RWPE2 (cell line): ENCODE measurements around the gene KRT14.

Experiments used
- ATAC-seq: fragments of 200-7000 bp; cut with Tn5 transposase; 3 replicates; pipeline ENCODE4 v1.9.1; 2021; ENCODE audit warnings: low read depth
- DNase-seq: peaks from one replicate; pipeline ENCODE4 v3.0.0-alpha.2; 2020; ENCODE audit warnings: low spot score
- H3K27ac ChIP-seq: fragments of 450-650 bp; 2 replicates; pipeline ENCODE4 v1.5.1; 2017; ENCODE audit warnings: mild to moderate bottlenecking; ENCODE audit not compliant: poor library complexity, severe bottlenecking
- H3K27me3 ChIP-seq: fragments of 250-450 bp; sonication (Bioruptor Pico); 2 replicates; pipeline ENCODE4 v1.5.1; 2021; ENCODE audit warnings: mild to moderate bottlenecking, moderate library complexity; ENCODE audit not compliant: insufficient read depth, poor library complexity, severe bottlenecking
- H3K36me3 ChIP-seq: fragments of 250-450 bp; sonication (Bioruptor Pico); 2 replicates; pipeline ENCODE4 v1.5.1; 2020; ENCODE audit warnings: low read depth, mild to moderate bottlenecking, moderate library complexity
- H3K4me1 ChIP-seq: fragments of 250-450 bp; sonication (Bioruptor Pico); 2 replicates; pipeline ENCODE4 v1.5.1; 2021; ENCODE audit warnings: mild to moderate bottlenecking, moderate library complexity; ENCODE audit not compliant: insufficient read depth, poor library complexity, severe bottlenecking
- H3K4me3 ChIP-seq: fragments of 250-450 bp; sonication (Bioruptor Pico); 2 replicates; pipeline ENCODE4 v1.5.1; 2021; ENCODE audit warnings: mild to moderate bottlenecking, moderate library complexity; ENCODE audit not compliant: severe bottlenecking
- H3K9me3 ChIP-seq: fragments of 250-450 bp; sonication (Bioruptor Pico); 2 replicates; pipeline ENCODE4 v1.5.1; 2021; ENCODE audit warnings: mild to moderate bottlenecking, moderate library complexity; ENCODE audit not compliant: severe bottlenecking
- TF ChIP-seq, protein P1 (sequence below): fragments of 450-650 bp; IDR thresholded peaks from one replicate; pipeline ENCODE4 v1.5.1; 2017; ENCODE audit warnings: mild to moderate bottlenecking, moderate library complexity; ENCODE audit not compliant: poor library complexity, severe bottlenecking

The KRT14 gene

DNA sequence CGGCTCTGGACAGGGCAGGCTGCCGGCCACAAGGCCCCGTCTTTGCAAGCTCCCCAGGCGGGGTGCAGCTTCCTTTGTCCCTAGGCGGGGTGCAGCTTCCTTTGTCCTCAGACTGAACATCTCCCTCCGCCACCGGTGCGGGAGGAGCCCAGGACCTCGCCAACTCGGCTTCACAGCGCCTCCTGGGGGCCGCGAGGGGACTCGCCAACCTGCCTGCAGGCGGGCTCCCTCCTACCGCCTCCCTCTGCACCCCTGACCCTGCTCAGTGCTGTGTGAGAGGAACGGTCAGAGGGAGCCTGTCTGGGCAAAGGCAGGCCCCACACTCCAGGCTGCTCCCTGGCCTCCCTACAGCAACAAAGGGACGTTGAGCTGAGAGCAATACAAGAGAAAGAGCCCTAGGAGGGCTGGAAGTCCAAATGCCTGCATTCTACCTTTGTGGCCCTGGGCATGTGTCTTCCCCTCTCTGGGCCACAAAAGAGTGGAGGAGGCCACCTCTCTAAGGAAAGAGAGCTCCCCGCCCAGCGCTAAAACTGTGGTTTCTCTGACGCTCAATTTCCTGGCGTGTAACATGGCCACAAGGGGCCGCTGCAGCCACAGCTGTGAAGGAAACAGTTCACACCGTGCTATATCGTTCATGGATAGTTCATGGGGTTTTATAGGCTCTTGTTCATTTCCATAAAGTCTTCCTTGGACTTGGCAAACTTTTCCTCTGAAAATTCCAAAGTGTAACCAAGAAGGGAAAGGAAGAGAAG is 37.7 kb downstream of the KRT14 start:
- no peaks in the 10 kb centered on the region for H3K9me3 ChIP-seq
- no peaks in the 10 kb centered on the region for H3K36me3 ChIP-seq
- no peaks in the 10 kb centered on the region for H3K27me3 ChIP-seq
- no peak overlapping the region for H3K4me3 ChIP-seq
- TF ChIP-seq, protein P1, sequence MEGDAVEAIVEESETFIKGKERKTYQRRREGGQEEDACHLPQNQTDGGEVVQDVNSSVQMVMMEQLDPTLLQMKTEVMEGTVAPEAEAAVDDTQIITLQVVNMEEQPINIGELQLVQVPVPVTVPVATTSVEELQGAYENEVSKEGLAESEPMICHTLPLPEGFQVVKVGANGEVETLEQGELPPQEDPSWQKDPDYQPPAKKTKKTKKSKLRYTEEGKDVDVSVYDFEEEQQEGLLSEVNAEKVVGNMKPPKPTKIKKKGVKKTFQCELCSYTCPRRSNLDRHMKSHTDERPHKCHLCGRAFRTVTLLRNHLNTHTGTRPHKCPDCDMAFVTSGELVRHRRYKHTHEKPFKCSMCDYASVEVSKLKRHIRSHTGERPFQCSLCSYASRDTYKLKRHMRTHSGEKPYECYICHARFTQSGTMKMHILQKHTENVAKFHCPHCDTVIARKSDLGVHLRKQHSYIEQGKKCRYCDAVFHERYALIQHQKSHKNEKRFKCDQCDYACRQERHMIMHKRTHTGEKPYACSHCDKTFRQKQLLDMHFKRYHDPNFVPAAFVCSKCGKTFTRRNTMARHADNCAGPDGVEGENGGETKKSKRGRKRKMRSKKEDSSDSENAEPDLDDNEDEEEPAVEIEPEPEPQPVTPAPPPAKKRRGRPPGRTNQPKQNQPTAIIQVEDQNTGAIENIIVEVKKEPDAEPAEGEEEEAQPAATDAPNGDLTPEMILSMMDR: peak; percentile 97
- H3K27ac ChIP-seq: peak overlapping the region; percentile 74
- DNase-seq: peak; percentile 86
- peaks cover 25% of the 10 kb centered on the region for H3K4me1 ChIP-seq
- peak; percentile 60 for ATAC-seq

DNA sequence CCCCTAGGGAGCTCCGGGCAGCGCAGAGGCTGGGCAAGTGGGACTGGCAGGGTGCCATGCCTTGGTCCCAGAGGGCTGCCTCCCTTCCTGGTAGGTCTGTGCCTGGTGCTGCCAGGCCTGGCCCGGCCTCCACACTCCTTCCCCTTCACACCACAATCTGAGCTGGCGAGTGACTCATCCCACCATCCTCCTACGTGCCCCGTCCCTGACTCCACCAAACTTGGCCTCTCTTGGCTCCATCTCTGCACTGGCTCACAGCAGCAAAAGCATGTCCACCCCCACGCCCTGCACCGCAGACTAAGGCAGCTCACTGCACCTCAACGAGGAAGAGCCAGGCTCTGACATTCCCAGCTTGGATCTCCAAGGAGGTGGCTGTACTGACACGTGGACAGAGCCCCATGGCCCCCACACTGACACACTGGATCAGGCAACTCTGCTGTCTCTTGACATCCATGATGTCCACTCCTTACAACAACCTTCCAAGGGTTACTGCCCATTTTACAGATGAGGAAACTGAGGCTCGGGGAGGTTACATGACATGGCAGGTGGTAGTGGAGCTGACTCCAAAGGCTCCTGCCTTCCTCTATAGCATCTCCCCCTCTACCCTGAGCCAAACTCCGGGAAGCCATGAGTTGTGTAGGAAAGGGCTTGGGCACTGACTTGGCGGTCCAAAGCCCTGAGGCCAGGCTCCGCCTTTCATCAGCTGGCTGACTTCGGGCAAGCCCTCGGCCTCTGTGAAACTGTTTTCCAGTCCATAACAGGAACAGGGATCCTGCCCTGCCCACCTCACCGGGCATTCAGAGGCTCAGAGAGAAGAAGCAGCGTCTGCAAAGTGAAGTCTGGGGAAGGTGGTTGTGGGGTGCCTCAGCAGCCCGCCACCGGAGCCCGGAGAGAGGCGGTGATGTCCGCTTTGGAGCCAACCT is 38.5 kb downstream of the KRT14 start:
- H3K4me1 ChIP-seq: peaks cover 25% of the 10 kb centered on the region

DNA sequence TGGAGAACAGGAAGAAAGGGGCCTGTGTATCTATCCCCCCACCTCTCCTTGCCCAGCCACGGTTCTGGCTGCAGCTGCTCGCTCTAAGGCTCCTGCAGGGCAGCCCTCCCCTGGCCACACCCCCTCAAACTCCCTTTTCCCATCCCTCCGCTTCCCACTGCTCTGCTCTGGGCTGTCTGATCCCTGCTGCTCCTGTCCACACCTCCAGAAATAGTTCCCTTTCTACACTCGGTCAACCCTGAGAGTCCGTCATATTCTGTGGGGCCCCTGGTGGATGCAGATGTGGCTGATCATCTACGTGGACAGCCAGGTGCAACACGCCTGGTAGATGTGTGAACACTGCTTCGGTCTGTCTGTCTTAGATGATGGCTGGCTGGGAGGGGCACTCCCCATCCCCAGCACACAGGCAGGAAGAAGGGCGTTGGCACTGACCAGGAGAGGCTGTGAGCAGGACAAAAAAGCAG is 39.3 kb downstream of the KRT14 start:
- no peaks in the 10 kb centered on the region for H3K9me3 ChIP-seq
- no peak for DNase-seq
- peak overlapping the region; percentile 74 for H3K27ac ChIP-seq
- ATAC-seq: peak; percentile 40
- TF ChIP-seq, protein P1: no peak
- no peaks in the 10 kb centered on the region for H3K36me3 ChIP-seq
- peaks cover 25% of the 10 kb centered on the region for H3K4me1 ChIP-seq
- H3K4me3 ChIP-seq: no peak overlapping the region
- no peaks in the 10 kb centered on the region for H3K27me3 ChIP-seq

More for the DNA sequence above, 38.5 kb downstream of the KRT14 start:
- H3K27ac ChIP-seq: peak overlapping the region; percentile 74
- H3K36me3 ChIP-seq: no peaks in the 10 kb centered on the region
- no peaks in the 10 kb centered on the region for H3K9me3 ChIP-seq
- TF ChIP-seq, protein P1: no peak
- H3K27me3 ChIP-seq: no peaks in the 10 kb centered on the region
- peak; percentile 88 for ATAC-seq
- H3K4me3 ChIP-seq: no peak overlapping the region
- peak; percentile 98 for DNase-seq

DNA sequence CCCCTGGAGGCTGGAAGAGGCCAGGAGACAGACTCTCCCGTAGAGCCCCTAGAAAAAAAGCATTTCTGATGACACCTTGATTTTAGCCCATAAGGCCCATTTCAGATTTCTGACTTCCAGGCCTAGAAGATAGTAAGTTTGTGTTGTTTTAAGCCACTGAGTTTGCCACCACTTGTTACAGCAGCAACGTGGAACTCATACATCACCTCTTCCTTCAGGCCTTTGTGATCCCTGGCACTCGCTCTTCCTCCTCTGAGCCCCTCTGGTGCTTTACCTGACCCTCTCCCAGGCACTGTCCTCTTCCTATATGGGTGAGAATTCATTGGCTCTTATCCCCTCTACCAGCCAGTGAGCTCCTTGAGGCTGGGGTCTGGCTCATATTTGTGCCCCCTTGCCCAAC is 39.9 kb downstream of the KRT14 start:
- TF ChIP-seq, protein P1: no peak
- Histone ChIP-seq H3K27me3 (no peaks in the 10 kb centered on the region), H3K27ac (peak overlapping the region; percentile 74), H3K4me3 (no peak overlapping the region), H3K36me3 (no peaks in the 10 kb centered on the region), H3K9me3 (no peaks in the 10 kb centered on the region), H3K4me1 (peaks cover 25% of the 10 kb centered on the region)
- ATAC-seq: no peak
- DNase-seq: no peak
